Activated naive CD8-positive, alpha-beta T cell treated with anti-CD3 and anti-CD28 coated beads, Interleukin-2, amount 10 ng/mL, durations not matched to agents 7 days and 5 days (primary cell): Measurements from ENCODE around the gene ZFYVE28. TPM values are rescaled to one million over a fixed set of nuclear protein-coding genes. Genes with fewer than 3 reads are reported as not detected.
A peak's percentile ranks its signal among the peaks of the same experiment; 100 is the strongest.

Experiments
- ATAC-seq: fragments of 150-1000 bp; cut with Tn5 transposase; one replicate; pipeline ENCODE4 v1.10.0; 2021; ENCODE audit warnings: low read depth, moderate library complexity
- POLR2A ChIA-PET: fragments of 350-600 bp; sonication (Branson Sonifier 250); formaldehyde crosslinking; loops from one replicate; lab custom pipeline; 2021; ENCODE audit warnings: antibody characterized with exemption; lab: Charles Lee
- DNase-seq: peaks from one replicate; pipeline ENCODE4 v3.0.0; 2021
- H3K27ac Mint-ChIP-seq: one replicate; pipeline ENCODE4 v1.8.0; 2022; ENCODE audit warnings: mild to moderate bottlenecking, mixed read lengths
- H3K27me3 Mint-ChIP-seq: one replicate; pipeline ENCODE4 v1.8.0; 2022; ENCODE audit warnings: mild to moderate bottlenecking, moderate library complexity, mixed read lengths
- H3K36me3 Mint-ChIP-seq: one replicate; pipeline ENCODE4 v1.8.0; 2021; ENCODE audit warnings: mild to moderate bottlenecking, mixed read lengths
- H3K4me1 Mint-ChIP-seq: one replicate; pipeline ENCODE4 v1.8.0; 2021; ENCODE audit warnings: mixed read lengths
- H3K4me3 Mint-ChIP-seq: one replicate; pipeline ENCODE4 v1.8.0; 2022; ENCODE audit warnings: mild to moderate bottlenecking, moderate library complexity, mixed read lengths
- H3K9me3 Mint-ChIP-seq: one replicate; pipeline ENCODE4 v1.8.0; 2021; ENCODE audit warnings: mixed read lengths
- total RNA-seq, 2 experiments: library from RNA; stranded (reverse); gene quantifications; one replicate each; pipeline ENCODE4 v1.2.3, GENCODE V29; 2021

The ZFYVE28 gene
- total RNA-seq, 2 experiments from 2014 or later = 16.1 to 17.7 TPM

- peaks cover 2% of the 10 kb centered on the region for H3K9me3 Mint-ChIP-seq
- ATAC-seq (no peak), DNase-seq (peak; percentile 19)
- POLR2A ChIA-PET = no interaction called here
- H3K4me3 Mint-ChIP-seq = no peak overlapping the region
- no peak overlapping the region for H3K27ac Mint-ChIP-seq
- H3K27me3 Mint-ChIP-seq = peaks cover 2% of the 10 kb centered on the region
- H3K4me1 Mint-ChIP-seq = no peaks in the 10 kb centered on the region
- H3K36me3 Mint-ChIP-seq = no peaks in the 10 kb centered on the region
These were observed 77.1 kb downstream of the ZFYVE28 start for GRCh38 chr4:2341261-2341841.

- Mint-ChIP-seq H3K9me3 (peaks cover 2% of the 10 kb centered on the region), H3K4me3 (no peak overlapping the region), H3K36me3 (no peaks in the 10 kb centered on the region), H3K4me1 (no peaks in the 10 kb centered on the region), H3K27me3 (peaks cover 2% of the 10 kb centered on the region), H3K27ac (no peak overlapping the region)
- ATAC-seq (no peak), DNase-seq (peak; percentile 18)
- POLR2A ChIA-PET = no interaction called here
These were observed 78.0 kb downstream of the ZFYVE28 start for GRCh38 chr4:2340272-2341061.

GRCh38 chr4:2339458-2340271, 78.8 kb downstream of the ZFYVE28 start:
- H3K4me3 Mint-ChIP-seq = no peak overlapping the region
- no peaks in the 10 kb centered on the region for H3K36me3 Mint-ChIP-seq
- no peak for ATAC-seq
- no peaks in the 10 kb centered on the region for H3K9me3 Mint-ChIP-seq
- no peaks in the 10 kb centered on the region for H3K27me3 Mint-ChIP-seq
- H3K27ac Mint-ChIP-seq = no peak overlapping the region
- peak; percentile 26 for DNase-seq
- no peaks in the 10 kb centered on the region for H3K4me1 Mint-ChIP-seq
- POLR2A ChIA-PET = no interaction called here

GRCh38 chr4:2338754-2339457, 79.5 kb downstream of the ZFYVE28 start:
- ATAC-seq = no peak
- no peak overlapping the region for H3K4me3 Mint-ChIP-seq
- H3K9me3 Mint-ChIP-seq = no peaks in the 10 kb centered on the region
- POLR2A ChIA-PET = no interaction called here
- DNase-seq = peak; percentile 14
- H3K36me3 Mint-ChIP-seq = no peaks in the 10 kb centered on the region
- no peaks in the 10 kb centered on the region for H3K4me1 Mint-ChIP-seq
- no peaks in the 10 kb centered on the region for H3K27me3 Mint-ChIP-seq
- no peak overlapping the region for H3K27ac Mint-ChIP-seq

GRCh38 chr4:2337896-2338295, 80.5 kb downstream of the ZFYVE28 start:
- ATAC-seq (no peak), DNase-seq (peak; percentile 25)
- no peaks in the 10 kb centered on the region for H3K4me1 Mint-ChIP-seq
- H3K4me3 Mint-ChIP-seq = no peak overlapping the region
- H3K27ac Mint-ChIP-seq = no peak overlapping the region
- no peaks in the 10 kb centered on the region for H3K27me3 Mint-ChIP-seq
- H3K36me3 Mint-ChIP-seq = no peaks in the 10 kb centered on the region
- POLR2A ChIA-PET = no interaction called here
- no peaks in the 10 kb centered on the region for H3K9me3 Mint-ChIP-seq

GRCh38 chr4:2337131-2337723, 81.2 kb downstream of the ZFYVE28 start:
- Mint-ChIP-seq H3K27ac (no peak overlapping the region), H3K27me3 (no peaks in the 10 kb centered on the region), H3K4me1 (no peaks in the 10 kb centered on the region), H3K4me3 (no peak overlapping the region), H3K36me3 (no peaks in the 10 kb centered on the region), H3K9me3 (no peaks in the 10 kb centered on the region)
- DNase-seq (peak; percentile 15), ATAC-seq (no peak)
- POLR2A ChIA-PET = no interaction called here

GRCh38 chr4:2336659-2337058, 81.8 kb downstream of the ZFYVE28 start:
- no peak for ATAC-seq
- Mint-ChIP-seq H3K36me3 (no peaks in the 10 kb centered on the region), H3K4me3 (no peak overlapping the region), H3K9me3 (no peaks in the 10 kb centered on the region), H3K27me3 (no peaks in the 10 kb centered on the region), H3K4me1 (no peaks in the 10 kb centered on the region), H3K27ac (no peak overlapping the region)
- DNase-seq = no peak
- POLR2A ChIA-PET = no interaction called here

- Mint-ChIP-seq H3K27ac (no peak overlapping the region), H3K36me3 (no peaks in the 10 kb centered on the region), H3K4me1 (no peaks in the 10 kb centered on the region), H3K4me3 (no peak overlapping the region), H3K27me3 (no peaks in the 10 kb centered on the region), H3K9me3 (no peaks in the 10 kb centered on the region)
- ATAC-seq (no peak), DNase-seq (peak; percentile 19)
- POLR2A ChIA-PET = no interaction called here
These were observed 82.7 kb downstream of the ZFYVE28 start for GRCh38 chr4:2335729-2336101.

- H3K36me3 Mint-ChIP-seq = no peaks in the 10 kb centered on the region
- H3K27ac Mint-ChIP-seq = no peak overlapping the region
- no peaks in the 10 kb centered on the region for H3K4me1 Mint-ChIP-seq
- ATAC-seq (no peak), DNase-seq (no peak)
- H3K9me3 Mint-ChIP-seq = no peaks in the 10 kb centered on the region
- H3K27me3 Mint-ChIP-seq = no peaks in the 10 kb centered on the region
- POLR2A ChIA-PET = no interaction called here
- no peak overlapping the region for H3K4me3 Mint-ChIP-seq
These were observed 83.4 kb downstream of the ZFYVE28 start for GRCh38 chr4:2334826-2335728.

- POLR2A ChIA-PET = no interaction called here
- DNase-seq (no peak), ATAC-seq (no peak)
- Mint-ChIP-seq H3K9me3 (no peaks in the 10 kb centered on the region), H3K27ac (no peak overlapping the region), H3K27me3 (no peaks in the 10 kb centered on the region), H3K4me3 (no peak overlapping the region), H3K36me3 (no peaks in the 10 kb centered on the region), H3K4me1 (no peaks in the 10 kb centered on the region)
These were observed 84.4 kb downstream of the ZFYVE28 start for GRCh38 chr4:2333916-2334644.

GRCh38 chr4:2333356-2333841, 85.0 kb downstream of the ZFYVE28 start:
- no peak for ATAC-seq
- no peak overlapping the region for H3K4me3 Mint-ChIP-seq
- DNase-seq = no peak
- POLR2A ChIA-PET = no interaction called here
- H3K4me1 Mint-ChIP-seq = no peaks in the 10 kb centered on the region
- no peaks in the 10 kb centered on the region for H3K27me3 Mint-ChIP-seq
- H3K9me3 Mint-ChIP-seq = peaks cover 3% of the 10 kb centered on the region
- no peak overlapping the region for H3K27ac Mint-ChIP-seq
- H3K36me3 Mint-ChIP-seq = no peaks in the 10 kb centered on the region

- Mint-ChIP-seq H3K4me1 (no peaks in the 10 kb centered on the region), H3K36me3 (no peaks in the 10 kb centered on the region), H3K27me3 (no peaks in the 10 kb centered on the region), H3K27ac (no peak overlapping the region), H3K4me3 (no peak overlapping the region), H3K9me3 (peaks cover 6% of the 10 kb centered on the region)
- no peak for DNase-seq
- ATAC-seq = no peak
- POLR2A ChIA-PET = no interaction called here
These were observed 85.5 kb downstream of the ZFYVE28 start for GRCh38 chr4:2332976-2333319.
